SKM-1 (cell line): ENCODE data around the gene TSPAN9.

Source experiments
- DNase-seq: peaks from one replicate; lab custom pipeline; 2025; ENCODE audit not compliant: unreplicated experiment; lab: John Stamatoyannopoulos, UW

TSPAN9 gene

DNA sequence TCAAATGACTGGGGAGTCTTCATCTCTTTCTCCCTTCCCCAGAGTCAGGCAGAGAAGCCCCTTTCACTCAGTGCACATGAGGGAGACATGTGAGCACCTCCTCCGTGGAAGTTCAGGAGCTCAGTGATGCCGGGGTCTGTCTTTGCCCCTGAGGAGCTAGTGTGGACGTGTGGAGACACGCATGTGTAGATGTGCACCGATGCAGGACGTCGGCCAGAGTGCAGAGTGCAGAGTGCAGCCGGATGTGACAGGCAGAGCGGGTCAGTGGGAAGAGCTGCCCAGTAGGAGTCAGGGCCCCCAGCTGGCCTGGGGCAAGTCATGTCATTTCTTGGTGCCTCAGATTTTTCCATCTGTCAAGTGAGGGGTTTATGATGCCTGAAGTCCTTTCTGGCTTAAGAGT lies 20.7 kb downstream of the TSPAN9 start:
- DNase-seq = no peak

DNA sequence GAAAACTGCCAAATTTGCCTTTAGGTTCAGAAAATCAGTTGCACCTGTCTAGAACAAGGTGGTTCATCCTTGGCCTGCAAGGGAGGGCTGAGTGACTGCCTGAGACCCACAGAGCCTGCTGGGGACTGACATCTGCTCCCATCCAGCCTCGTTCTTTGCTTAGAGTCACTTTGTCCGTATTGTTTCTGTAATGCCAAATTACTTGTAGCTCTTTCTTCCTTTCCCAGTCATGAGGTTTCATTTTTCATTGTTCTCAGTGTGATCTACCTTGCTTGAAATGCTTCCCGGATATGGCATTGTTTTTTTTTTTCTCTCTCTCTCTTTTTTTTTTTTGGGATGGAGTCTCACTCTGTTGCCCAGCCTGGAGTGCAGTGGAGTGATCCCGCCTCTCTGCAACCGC lies 21.3 kb downstream of the TSPAN9 start:
- DNase-seq = no peak

DNA sequence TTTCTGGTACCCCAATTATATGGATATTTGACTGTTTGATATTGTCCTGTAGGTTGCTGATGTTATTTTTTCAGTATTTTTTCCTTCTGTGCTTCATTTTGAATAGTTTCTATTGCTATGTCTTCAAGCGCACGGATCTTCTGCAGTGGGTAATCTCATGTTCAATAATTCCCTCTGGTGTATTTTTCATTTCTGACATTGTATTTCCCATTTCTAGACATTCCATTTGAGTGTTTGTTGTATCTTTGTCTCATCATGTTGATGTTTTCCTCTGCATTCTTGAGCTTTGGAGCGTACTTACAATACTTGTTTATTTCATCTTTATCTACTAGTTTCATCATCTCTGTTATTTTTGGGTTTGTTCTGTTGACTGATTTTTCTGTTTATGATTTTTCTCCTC lies 22.0 kb downstream of the TSPAN9 start:
- DNase-seq = no peak

DNA sequence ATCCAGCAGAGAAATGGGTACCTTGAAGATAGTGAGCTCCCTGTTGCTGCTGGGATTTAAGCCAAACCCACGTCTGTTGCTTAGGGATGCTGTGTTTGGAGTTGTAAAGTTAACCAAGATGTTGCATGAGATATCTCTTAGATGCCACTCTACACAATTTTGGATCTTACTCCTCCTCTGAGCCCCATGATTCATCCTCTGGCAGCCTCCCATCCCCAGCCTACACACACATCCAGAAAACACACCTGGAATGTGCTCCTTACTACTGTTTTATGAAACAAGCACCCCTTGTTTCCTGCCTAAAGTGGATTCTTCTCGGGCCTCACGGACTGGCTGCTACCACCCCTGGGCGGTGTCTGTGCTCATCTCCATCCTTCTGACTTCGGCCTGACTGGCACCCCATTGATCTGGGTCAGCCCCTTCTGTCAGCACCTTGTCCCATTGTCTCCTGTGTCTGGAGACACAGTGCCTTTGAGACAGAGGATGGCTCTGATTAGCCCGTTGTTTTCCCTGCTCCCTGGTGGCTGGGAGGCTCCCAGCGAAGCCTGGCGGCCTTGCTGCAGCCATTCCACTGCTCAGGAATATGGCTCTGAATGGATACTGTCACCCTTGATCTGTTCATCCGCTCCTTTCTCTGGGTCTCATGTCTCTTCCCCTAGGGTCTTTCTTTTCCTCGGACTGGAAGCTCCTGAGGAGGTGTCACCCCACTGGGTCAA lies 24.3 kb downstream of the TSPAN9 start:
- no peak for DNase-seq

DNA sequence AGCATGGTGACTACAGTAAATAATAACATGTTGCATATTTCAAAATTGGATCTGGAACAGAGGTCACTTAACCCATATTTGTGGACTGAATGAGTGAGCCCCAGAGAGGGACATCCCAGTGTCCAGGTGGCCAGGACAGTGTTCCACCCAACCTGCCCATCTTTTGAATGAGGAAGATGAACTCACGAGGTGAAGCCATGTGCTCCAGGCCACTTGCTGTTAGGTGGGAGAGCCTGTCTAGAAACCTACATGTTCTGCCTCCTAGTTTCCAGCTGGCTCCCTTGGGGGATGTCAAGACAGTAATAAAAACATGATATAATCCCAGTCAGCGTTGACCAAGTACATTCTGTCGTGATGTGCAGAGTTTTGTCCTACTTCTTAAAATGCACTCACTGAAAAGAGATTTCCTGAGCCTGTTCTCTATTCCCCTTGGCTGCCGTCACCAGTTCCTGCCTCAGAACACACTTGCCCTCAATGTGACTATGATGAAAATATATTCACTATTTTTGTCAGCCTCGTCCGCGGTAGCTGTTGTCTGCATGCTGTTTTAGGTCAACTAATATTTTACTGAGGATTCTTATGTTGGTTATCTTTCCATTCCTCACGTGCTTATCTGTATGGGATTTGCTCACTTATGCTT lies 25.7 kb downstream of the TSPAN9 start:
- no peak for DNase-seq

DNA sequence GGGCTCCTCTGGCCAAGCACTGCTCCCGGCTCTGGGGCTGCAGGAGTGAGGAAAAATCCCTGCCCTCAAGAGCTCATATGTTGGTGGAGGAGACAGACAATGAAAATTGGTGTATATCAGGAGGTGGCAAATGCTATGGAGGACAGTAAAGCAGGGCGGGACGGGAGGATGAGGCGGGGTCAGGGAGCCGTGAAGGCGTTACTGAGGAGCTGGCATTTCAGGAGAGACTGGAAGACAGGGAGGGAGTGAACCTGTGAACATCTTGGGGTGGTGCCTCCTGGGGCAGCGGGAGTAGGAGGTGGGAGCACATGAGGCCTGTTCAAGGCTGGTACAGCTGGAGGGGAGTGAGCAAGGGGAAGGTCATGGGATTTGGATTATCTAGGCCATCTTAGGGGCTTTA lies 26.6 kb downstream of the TSPAN9 start:
- no peak for DNase-seq

DNA sequence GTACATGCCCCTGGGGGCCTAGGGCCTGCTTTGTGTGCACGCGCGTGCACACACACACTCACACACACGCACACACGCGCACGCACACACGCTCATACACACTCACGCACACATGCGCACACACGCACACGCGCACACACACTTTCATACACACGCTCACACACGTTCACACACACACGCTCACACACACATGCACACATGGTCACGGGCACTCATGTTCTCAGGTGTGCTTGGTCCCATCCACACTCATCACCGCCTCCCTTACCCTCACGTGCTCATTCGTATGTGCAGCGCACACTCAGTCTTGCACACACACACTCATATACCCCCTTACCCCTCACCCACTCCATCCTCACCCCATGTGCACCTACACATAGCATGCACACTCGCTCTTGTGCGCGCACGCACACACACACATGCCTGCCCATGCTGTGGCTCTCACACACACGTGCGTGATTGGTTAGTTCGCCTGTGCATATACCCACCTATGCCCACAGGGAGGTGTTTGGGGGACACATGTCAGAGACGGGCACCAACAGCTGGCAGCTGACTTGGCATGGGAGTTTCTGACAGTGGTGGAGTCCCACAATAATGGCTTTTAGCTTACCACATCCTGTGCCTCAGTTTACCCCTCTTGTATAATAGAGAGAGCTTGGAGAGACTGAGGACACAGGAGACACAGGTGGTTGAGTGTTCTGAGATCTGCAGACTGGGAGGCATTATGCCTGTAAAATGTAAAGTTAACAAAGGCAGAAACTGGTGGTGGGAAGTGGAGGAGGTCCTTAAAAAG lies 28.7 kb downstream of the TSPAN9 start:
- DNase-seq = no peak

DNA sequence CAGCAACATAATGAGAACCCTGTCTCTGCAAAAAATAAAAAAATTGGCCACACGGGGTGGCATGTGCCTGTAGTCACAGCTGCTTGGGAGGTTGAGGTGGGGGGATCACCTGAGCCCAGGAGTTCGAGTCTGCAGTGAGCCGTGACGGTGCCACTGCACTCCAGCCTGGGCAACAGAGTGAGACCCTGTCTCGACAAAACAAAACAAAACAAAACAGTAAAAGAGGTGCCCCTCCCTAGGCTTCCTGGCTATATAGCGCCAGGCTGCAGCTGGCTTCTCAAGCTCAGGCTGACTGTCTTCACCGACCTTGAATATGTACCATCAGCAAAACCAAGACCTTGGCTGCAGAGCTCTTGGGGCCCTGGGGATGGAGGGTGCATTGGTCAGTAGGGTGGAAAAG lies 29.4 kb downstream of the TSPAN9 start:
- no peak for DNase-seq

DNA sequence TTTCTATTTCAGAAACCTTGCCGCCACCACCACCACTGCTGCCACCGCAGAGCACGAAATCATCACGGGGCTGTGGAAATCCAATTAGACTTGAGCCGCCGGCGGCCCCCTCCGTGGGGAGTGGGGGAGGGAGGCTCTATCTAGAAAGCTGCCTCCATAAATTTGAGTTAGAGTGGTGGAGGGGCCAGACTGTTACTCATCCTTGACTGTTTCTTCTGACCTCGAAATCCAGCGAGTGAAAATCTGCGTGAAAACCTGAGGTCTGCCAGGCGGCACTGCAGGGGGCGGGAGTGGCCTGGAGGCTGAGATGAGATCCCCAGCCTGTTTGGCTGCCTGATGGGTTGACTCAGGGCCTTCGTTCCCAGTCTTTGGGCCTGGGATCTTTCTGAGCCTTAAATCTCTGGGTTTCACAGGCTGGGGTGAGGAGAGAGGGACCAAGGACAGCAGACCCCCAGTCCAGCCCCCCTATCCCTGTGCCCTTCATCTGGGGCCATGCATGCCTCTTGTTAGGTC lies 29.9 kb downstream of the TSPAN9 start:
- DNase-seq = no peak

DNA sequence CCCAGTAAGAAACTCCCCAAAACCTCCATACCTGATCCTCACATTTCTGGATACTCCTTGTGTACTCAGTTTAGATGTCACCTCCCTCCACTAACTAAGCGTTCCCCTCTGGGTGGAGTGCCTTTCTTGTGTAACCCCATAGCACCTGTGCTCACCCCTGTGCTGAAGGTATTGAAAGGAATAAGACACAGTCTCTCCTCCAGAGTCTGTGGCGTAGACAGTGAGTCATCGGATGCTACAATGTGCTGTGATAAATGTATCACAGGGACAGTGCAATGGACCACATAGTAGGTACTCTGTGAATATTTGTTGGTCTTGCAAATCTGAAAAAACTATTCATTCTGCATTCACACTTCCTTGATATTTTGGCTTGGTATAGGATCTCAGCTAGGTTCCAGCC lies 30.8 kb downstream of the TSPAN9 start:
- DNase-seq = no peak

DNA sequence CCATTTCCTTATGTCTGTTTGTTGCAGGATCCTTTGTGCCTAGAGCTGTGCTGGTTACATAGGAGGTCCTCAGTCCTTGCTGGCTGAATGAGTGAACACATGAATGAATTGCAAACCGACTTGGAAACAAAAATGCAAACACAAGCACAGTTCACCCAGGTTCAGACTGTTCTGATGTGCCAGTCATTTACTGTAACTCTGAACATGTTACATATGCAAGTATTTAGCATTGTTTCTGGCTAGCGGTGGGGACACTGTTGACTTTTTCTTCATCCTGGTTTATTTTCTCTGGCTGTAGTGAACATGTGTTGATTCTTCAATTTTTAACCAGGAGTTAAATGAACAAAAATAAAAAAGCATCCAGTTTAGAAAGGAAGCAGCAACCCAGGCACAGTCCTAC lies 33.4 kb downstream of the TSPAN9 start:
- DNase-seq = no peak

DNA sequence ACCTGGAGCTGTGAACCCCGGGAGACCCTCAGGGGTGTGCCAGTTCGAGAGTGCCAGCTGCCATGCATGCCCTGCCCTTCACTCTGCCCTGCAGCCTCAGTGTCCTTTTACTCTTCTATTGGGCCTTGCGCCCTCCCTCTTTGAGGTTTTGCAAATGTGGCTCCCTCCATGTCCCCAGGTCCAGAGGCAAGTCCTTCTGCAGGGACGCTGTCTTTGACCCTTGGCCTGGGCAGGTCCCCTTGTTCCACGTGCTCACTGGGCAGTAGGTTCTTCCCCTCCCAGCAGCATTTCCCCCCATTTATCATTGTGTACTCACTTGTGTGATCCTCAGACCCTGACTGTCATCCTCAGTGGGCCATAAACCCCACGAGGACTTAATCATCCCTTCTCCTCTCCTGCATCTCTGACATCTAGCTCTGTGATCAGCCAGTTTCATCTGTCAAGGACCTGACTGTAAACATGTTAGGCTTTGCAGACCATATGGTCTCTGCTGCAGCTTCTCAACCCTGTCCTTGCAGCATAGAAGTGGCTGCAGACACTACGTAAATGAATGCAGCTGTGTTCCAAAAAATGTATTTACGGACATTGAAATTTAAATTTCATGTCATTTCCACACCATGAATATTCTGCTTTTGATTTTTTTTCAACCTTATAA lies 36.6 kb downstream of the TSPAN9 start:
- DNase-seq = no peak

DNA sequence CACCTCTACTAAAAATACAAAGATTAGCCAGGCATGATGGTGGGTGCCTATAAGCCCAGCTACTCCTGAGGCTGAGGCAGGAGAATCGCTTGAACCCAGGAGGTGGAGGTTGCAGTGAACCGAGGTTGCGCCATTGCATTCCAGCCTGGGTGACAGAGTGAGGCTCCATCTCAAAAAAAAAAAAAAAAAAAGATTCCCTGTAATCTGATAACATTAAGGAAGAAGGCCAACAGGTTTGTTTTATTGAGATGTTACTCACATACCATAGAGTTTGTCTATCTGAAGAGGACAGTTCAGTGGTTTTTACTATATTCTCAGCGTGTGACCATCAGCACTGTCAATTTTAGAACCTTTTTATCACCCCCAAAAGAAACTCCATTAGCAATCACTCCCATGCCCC lies 37.5 kb downstream of the TSPAN9 start:
- no peak for DNase-seq

DNA sequence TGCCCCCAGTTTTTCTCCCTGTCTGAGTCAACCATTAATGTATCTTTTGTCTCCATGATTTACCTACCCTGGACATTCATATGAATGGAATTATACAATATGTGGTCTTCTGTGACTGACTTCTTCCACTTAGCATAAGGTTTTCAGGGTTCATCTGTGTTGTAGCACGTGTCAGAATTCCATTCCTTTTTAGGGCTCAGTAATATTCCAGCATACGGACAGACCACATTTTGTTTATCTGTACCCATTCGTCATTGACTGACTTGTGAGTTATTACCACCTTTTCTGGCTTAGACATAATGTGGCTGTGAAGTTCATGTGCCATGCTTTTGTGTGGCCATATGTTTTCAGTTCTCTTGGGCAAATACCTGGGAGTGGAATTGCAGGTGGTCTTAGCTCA lies 37.9 kb downstream of the TSPAN9 start:
- DNase-seq = no peak

DNA sequence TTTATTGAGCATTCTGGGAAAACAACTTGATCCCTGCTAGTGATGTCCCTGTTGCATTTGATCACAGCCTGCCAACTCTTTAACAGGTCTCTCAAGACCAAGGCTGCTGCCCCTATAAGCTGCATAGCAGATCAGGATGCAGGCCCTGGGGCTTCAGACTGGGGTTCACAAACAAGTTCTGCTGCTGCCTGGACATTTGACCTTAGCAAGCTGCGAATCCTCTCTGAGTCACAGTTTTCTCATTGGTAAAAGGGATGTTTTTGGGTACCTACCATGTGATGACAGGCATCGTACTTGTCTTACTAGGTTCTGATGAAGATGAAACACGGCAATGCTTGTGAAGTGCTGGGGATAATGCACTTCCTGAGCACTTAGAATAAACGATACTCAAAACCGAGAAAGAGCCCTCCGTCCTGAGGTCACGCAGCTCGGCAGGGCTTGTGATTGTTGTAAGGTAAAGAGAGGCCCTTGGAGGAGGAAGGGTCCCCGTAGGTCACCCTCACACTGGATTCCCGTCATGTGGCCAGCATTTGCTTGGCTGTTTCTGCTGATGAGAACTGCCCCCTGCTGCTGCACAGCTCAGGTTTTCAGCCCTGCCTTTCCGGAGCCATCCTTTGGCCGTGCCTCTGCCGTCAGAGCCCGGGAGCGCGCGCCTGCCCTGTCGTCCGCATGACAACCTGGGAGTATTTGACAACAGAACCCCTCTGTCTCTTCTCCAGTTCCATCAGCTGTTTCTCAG lies 39.1 kb downstream of the TSPAN9 start:
- DNase-seq = no peak

DNA sequence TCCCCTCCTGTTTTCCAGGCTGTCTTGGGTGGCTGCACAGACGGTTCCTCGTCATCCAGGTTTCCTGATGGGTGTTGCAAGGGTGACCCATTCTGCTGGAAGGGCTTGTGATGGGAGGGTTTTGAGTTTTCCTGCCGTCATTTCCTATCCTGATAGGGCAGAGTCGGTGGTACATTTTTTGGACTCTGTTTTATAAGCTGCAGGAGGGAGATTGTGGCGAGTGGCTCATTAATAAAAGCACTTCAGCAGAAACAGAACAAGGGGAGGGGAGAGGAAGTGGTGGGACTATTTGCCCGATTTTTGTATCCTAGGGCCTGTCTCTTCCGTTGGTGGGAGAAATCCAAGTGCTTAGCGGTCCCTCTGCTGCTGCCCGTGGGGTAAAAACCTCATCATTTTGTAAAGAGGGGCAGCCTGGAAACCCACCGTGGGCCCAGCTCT lies 40.0 kb downstream of the TSPAN9 start:
- DNase-seq = no peak

DNA sequence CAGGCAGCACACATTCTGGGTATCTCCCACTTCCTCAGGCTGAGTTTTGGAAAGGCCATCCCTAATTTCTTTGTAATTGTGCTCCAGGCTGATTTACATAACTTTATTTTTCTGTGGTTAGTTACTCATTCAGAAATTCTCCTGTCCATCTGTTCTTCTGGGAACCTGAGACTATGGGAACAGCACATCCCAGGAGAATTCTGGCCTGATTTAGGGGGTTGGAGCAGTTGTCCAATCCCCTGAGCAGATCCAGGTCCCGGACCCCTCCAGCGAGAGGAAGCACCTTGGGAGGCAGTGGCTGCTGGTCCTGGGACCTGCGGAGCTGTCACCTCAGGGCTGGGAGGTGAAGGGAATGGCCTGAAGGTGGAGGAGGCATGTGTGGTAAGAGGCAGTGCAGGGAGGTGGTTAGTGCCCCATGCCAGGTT lies 40.4 kb downstream of the TSPAN9 start:
- no peak for DNase-seq

DNA sequence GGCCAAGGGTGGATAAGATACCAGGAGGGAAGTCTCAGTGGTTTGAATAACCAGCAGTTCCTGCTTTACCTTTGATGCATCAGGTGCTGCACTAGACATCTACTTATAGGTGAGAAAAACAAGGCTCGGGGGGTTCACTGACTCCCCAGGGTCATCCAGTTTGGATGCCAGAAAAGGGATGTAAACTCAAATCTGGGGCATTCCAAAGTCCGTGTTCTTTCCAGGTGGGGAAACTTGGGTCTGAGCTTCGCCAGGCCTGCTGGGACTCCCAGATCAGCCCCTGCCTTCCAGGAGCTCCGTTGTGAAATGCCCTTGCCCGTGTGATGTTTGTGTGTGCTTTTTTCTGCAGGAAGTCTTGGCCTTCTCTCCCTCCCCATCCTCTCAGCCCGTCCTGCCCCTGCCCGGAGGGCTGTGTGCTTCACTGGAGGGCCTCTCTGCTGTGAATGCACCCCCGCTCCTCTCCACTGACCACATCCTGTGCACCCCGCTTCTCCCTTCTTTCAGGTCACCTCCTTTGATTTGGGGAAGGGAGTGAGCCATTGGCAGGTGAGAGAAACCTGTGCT lies 42.1 kb downstream of the TSPAN9 start:
- DNase-seq = no peak

DNA sequence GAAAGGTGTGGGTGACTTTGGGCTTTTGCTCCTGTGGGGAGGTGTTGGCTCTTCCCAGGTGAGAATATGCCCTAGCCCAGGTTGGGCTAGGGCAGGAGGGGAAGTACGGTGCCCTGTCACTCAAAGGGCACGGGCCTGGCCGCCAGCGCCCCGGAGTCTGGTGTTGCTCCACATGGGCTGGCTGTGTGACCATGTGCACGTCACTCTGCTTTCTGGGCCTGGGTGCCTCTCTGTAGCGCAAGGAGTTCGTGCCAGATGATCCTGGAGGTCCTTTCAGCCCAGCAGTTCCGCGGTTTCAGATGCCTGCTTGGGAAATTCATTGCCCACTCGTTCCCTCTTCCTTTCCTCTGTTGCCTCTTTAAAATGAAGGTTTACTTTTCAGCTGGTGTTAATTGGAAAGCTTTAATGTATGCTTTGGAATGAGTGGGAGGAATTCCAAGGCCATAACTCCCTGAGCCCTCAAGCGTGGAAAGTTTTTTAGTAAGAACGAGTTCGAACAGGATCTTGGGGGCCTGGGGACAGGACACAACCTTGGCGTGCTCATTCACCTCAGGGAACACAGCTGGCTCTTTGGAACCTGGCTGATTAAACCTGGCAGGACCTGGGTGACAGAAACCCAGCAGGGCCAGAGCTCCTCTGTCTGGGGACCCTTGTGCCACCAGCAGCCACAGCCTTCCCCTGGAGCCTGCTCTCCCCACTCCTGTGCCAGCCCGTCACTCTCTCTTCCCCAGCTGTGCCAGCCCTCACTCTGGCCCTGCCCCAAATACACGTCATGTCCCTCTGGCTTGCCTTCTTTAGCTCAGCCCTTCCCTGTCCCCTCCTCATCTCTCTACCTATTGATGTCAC lies 42.8 kb downstream of the TSPAN9 start:
- no peak for DNase-seq

DNA sequence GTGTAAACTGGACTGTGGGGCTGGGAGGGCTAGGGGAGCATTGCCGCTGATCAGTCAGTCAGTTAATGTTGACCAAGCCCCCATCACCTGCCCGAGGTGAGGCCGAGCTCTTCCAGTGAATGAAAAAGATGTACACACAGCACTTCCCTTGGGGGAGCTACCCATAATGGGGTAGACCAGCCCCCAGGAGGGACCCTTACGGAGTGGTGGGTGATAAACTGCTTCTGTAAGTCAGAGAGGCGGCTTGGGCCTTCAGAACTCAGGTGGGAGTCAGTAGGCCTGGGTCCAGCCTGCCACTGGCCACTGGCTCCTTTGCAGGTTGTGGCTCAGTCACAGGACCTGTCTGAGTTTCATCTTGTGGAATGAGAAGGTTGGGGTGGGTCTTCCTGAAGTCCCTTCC lies 43.5 kb downstream of the TSPAN9 start:
- no peak for DNase-seq
